Measurements from ENCODE around the gene DNASE1L2. TPM values are rescaled to one million over a fixed set of nuclear protein-coding genes. Genes with fewer than 3 reads are reported as not detected.

DNASE1L2 gene
- total and polyA plus RNA-seq, 2 donors (not counting 3 experiments of a cell fraction or from before 2014, with no cell fraction given), result 0.57 to 1.2 TPM

DNA sequence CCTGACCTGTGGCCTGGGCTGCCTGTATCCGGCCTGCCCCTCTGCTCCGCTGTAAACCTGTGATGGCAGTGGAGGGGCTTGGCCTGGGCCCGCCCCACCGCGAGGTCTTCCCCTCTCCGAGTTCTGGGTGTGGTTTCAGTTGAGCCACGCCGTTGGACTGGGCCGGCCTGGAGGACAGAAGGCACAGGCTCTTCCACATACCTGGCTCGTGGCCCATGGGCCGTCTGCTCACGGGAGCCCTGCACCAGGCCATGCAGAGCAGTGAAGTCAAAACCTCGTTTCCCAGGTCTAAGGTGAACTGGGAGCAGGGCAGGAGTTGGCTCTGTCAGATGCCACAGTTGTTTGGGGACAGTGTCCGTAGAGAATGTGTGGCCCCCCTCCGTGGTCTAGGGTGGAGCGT, 37.2 kb downstream of the DNASE1L2 start:
- Histone ChIP-seq H3K27ac (ENCODE audit: insufficient read depth, low read depth, low read length) (no peak overlapping the region), H4K20me1 (replicated peaks; ENCODE audit: control insufficient read depth, extremely low read depth, insufficient read depth, low read length) (no peaks in the 10 kb centered on the region), H2AFZ (ENCODE audit: low read depth, low read length) (no peak overlapping the region), H3K4me3 (replicated peaks in 1 of 3; ENCODE audit: insufficient read depth in 1 of 3, low read depth in 1 of 3, low read length in 3 of 3) (no peak overlapping the region), H3K9me1 (replicated peaks; ENCODE audit: control insufficient read depth, extremely low read depth, insufficient read depth, low read length) (no peaks in the 10 kb centered on the region), H3K4me1 (ENCODE audit: control insufficient read depth, extremely low read depth, insufficient read depth, low read length) (no peaks in the 10 kb centered on the region), H3K27me3 (ENCODE audit: control insufficient read depth in 2 of 2, insufficient read depth in 2 of 2, low read length in 2 of 2) (no peaks in the 10 kb centered on the region), H3K4me2 (ENCODE audit: insufficient read depth, low read length) (no peak overlapping the region), H3K9me3 (replicated peaks; ENCODE audit: control insufficient read depth, insufficient read depth, low read length) (no peaks in the 10 kb centered on the region), H3K36me3 (ENCODE audit: control insufficient read depth in 2 of 2, extremely low read depth in 1 of 2, insufficient read depth in 2 of 2, low read length in 2 of 2) (peaks cover 0 to 2% of the 10 kb centered on the region in 2 experiments), H3K79me2 (ENCODE audit: control insufficient read depth, insufficient read depth, low read length) (no peaks in the 10 kb centered on the region), H3K9ac (replicated peaks; ENCODE audit: extremely low read depth, insufficient read depth, low read length) (no peak overlapping the region)
- DNase-seq (ENCODE audit: low read depth, low spot score) (no peak), FAIRE-seq (no peak)
- ChIA-PET POLR2A (no interaction called here), CTCF (no interaction called here)
- BruUV-seq (replicated peaks), result no TSS peak
- no peak for TF ChIP-seq POLR2AphosphoS5 (IDR thresholded peaks at IDR 0.05; ENCODE audit: insufficient read depth, low read depth, low read length)
- TF ChIP-seq FOS (IDR thresholded peaks at IDR 0.05; ENCODE audit: borderline replicate concordance, insufficient read depth, low read length), result no peak
- TF ChIP-seq JUN (IDR thresholded peaks at IDR 0.05; ENCODE audit: borderline replicate concordance, insufficient read depth, insufficient read length, low read depth), result no peak
- TF ChIP-seq, protein P1, sequence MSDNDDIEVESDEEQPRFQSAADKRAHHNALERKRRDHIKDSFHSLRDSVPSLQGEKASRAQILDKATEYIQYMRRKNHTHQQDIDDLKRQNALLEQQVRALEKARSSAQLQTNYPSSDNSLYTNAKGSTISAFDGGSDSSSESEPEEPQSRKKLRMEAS (IDR thresholded peaks at IDR 0.05; ENCODE audit: insufficient read depth, insufficient read length), result no peak
- TF ChIP-seq, protein P2, sequence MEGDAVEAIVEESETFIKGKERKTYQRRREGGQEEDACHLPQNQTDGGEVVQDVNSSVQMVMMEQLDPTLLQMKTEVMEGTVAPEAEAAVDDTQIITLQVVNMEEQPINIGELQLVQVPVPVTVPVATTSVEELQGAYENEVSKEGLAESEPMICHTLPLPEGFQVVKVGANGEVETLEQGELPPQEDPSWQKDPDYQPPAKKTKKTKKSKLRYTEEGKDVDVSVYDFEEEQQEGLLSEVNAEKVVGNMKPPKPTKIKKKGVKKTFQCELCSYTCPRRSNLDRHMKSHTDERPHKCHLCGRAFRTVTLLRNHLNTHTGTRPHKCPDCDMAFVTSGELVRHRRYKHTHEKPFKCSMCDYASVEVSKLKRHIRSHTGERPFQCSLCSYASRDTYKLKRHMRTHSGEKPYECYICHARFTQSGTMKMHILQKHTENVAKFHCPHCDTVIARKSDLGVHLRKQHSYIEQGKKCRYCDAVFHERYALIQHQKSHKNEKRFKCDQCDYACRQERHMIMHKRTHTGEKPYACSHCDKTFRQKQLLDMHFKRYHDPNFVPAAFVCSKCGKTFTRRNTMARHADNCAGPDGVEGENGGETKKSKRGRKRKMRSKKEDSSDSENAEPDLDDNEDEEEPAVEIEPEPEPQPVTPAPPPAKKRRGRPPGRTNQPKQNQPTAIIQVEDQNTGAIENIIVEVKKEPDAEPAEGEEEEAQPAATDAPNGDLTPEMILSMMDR (IDR thresholded peaks at IDR 0.05; ENCODE audit: extremely low read depth in 1 of 2, insufficient read depth in 1 of 2, low read depth in 1 of 2, low read length in 2 of 2), result no peak
- no peak for TF ChIP-seq EZH2 (IDR thresholded peaks at IDR 0.05; ENCODE audit: borderline replicate concordance, low read depth, low read length, severe bottlenecking)
- TF ChIP-seq MYC (IDR thresholded peaks at IDR 0.05; ENCODE audit: low read depth, low read length), result no peak
- no peak for TF ChIP-seq GATA2 (IDR thresholded peaks at IDR 0.05; ENCODE audit: insufficient read depth, insufficient read length, low read depth, low read length)
- intact Hi-C loops (cut with micrococcal nuclease) (no loop called here), dilution Hi-C loops (cut with MboI; ENCODE audit: extremely low pct_ligation_motif_present, low sequenced_read_pairs) (no loop called here)
